NCI-H1048 (cell line): Measurements from ENCODE around the gene RWDD3.

Experiments used
- DNase-seq: peaks from one replicate; lab custom pipeline; 2025; lab: John Stamatoyannopoulos, UW

The RWDD3 gene

DNA sequence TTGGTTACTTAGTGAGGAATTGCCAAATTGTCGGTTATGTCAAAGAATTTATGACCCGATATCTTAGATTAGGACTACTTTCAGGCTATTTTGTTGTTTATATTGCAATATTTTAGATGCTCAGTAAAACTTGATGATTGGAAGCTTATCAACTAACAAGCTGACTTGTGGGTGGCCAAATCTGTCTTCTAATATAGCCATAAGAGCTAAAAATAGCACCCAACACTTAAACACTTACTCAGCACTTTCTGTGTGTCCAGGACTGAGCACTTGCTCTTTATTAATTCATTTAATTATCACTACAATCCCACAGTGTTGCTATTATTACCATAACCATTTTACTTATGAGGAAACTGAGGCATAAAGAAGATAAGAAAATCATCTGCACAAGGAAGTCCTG lies 50.4 kb downstream of the RWDD3 start:
- no peak for DNase-seq

DNA sequence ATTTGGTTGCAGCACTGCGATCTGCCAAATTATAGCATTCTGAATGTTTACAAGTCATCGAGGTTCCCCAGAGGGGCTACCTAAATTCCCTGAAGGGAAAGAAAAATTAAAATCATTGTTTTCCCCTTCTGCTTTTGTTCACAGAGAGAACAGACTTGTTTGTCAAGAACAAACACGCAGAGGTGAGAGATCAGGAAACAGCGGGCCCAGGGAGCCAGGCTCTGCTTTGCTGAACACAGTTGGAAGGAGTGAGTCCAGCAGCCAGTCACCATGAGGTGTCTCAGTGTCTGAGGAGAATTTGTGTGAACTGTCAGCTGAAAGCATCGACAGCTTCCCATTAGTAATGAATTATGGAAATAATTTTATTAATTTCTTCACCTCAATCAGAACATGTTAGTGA lies 52.5 kb downstream of the RWDD3 start:
- DNase-seq, result no peak

DNA sequence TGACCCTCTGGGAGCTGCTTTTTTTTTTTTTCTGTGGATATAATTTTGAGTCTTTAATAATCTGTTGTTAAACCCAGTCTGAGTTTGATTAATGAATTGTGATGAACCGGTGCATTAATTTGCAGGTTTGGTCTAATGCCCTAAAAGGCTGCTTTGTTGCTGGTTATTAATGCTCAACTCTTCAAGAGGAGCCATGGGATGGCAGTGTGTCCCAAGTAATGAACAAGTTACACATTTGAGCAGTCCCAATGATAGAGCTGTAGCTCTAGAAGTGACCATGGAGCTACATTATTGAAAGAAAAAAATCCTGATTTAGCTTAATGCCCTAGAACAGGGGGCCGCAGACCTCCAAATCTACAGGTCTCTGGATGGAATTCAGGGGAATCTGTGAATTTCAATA lies 53.1 kb downstream of the RWDD3 start:
- no peak for DNase-seq

DNA sequence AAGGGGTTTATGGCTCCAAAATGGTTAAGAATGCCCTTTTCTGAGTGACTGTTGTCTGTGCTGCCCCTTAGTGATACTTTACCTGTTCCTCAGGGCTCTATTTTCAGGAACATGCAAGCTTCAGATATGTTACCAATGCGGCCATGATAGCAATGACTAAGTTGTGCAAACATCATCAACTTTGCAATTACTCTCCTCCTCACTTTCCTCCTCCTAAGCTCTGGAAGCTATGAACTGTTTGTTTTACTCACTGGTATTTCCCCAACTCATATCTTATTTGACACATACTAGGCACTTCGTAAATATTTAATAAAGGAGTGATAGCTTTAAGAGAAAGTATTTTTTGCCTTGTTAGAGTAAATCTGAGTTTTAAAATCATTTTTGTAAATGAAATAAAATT lies 53.8 kb downstream of the RWDD3 start:
- no peak for DNase-seq
